Keratinocyte (primary cell): ENCODE data around the gene RBMS3. TPM values are rescaled to one million over a fixed set of nuclear protein-coding genes. Genes with fewer than 3 reads are reported as not detected.

Experiments used
- DNase-seq: peaks from one replicate; pipeline ENCODE4 v3.0.0-alpha.2; 2011; ENCODE audit warnings: low read depth, missing footprints, low spot score
- FAIRE-seq: peaks from 2 replicates; lab custom pipeline; 2011; peaks lifted over from hg19 to GRCh38; lab: Jason Lieb, UNC
- H2AFZ ChIP-seq: 2 replicates; pipeline ENCODE4 v1.6.0; 2012; ENCODE audit warnings: low read length, control low read depth, inconsistent platforms; ENCODE audit not compliant: control insufficient read depth
- H3K27ac ChIP-seq: 2 replicates; pipeline ENCODE4 v1.5.1; 2011; ENCODE audit warnings: low read length; ENCODE audit not compliant: control insufficient read depth, insufficient read depth
- H3K27me3 ChIP-seq: 3 replicates; pipeline ENCODE4 v1.6.0; 2011; ENCODE audit warnings: low read length; ENCODE audit not compliant: control insufficient read depth, insufficient read depth; ENCODE audit errors: extremely low read depth
- H3K36me3 ChIP-seq, 2 experiments: 2 replicates in 1 of 2; 3 replicates in 1 of 2; pipeline ENCODE4 v1.5.1; 2011; ENCODE audit warnings: low read length in 2 of 2, mild to moderate bottlenecking in 1 of 2; ENCODE audit not compliant: control insufficient read depth in 2 of 2, insufficient read depth in 2 of 2; ENCODE audit errors: extremely low read depth in 1 of 2
- H3K4me1 ChIP-seq: 3 replicates; pipeline ENCODE4 v1.5.1; 2011; ENCODE audit warnings: low read length; ENCODE audit not compliant: control insufficient read depth, insufficient read depth; ENCODE audit errors: extremely low read depth
- H3K4me2 ChIP-seq: 3 replicates; pipeline ENCODE4 v1.6.0; 2011; ENCODE audit warnings: low read depth, low read length; ENCODE audit not compliant: control insufficient read depth, insufficient read depth; ENCODE audit errors: extremely low read depth
- H3K4me3 ChIP-seq, 3 experiments: fragments of 200-600 bp in 1 of 3; sonication (generic) in 1 of 3; 2 replicates in 2 of 3; 3 replicates in 1 of 3; pipeline ENCODE4 v1.5.1; 2011 to 2016; ENCODE audit warnings: low read length in 3 of 3, mild to moderate bottlenecking in 3 of 3, control low read depth in 2 of 3, inconsistent platforms in 1 of 3, low read depth in 1 of 3, mixed read lengths in 1 of 3, mixed run types in 1 of 3, moderate library complexity in 1 of 3; ENCODE audit not compliant: control insufficient read depth in 2 of 3, insufficient read depth in 2 of 3; ENCODE audit errors: extremely low read depth in 1 of 3
- H3K79me2 ChIP-seq: 2 replicates; pipeline ENCODE4 v1.6.0; 2012; ENCODE audit warnings: low read length; ENCODE audit not compliant: control insufficient read depth, insufficient read depth
- H3K9ac ChIP-seq: 3 replicates; pipeline ENCODE4 v1.6.0; 2011; ENCODE audit warnings: low read length; ENCODE audit not compliant: control insufficient read depth, insufficient read depth; ENCODE audit errors: extremely low read depth
- H3K9me1 ChIP-seq: 3 replicates; pipeline ENCODE4 v1.6.0; 2011; ENCODE audit warnings: low read length; ENCODE audit not compliant: control insufficient read depth, insufficient read depth; ENCODE audit errors: extremely low read depth
- H3K9me3 ChIP-seq: 2 replicates; pipeline ENCODE4 v1.5.1; 2012; ENCODE audit warnings: low read depth, low read length; ENCODE audit not compliant: control insufficient read depth
- H4K20me1 ChIP-seq: 3 replicates; pipeline ENCODE4 v1.6.0; 2011; ENCODE audit warnings: low read length; ENCODE audit not compliant: control insufficient read depth, insufficient read depth; ENCODE audit errors: extremely low read depth
- EZH2 ChIP-seq: IDR thresholded peaks from one replicate; pipeline ENCODE4 v1.6.1; 2012; ENCODE audit warnings: inconsistent platforms, mild to moderate bottlenecking, low read length, moderate library complexity
- dilution Hi-C: fragments of 300-500 bp; cut with MboI; formaldehyde crosslinking; loops from one replicate; pipeline ENCODE4 v1.7.0; 2020; ENCODE audit warnings: low sequenced_read_pairs; ENCODE audit not compliant: extremely low pct_ligation_motif_present
- polyA plus RNA-seq, 5 experiments: library from polyadenylated mRNA; depleted of rRNA in 3 of 5; stranded (reverse) in 3 of 5; stranded (forward) in 1 of 5; unstranded in 1 of 5; fragments of >200 nt; gene quantifications; 1 replicate in 1 of 5; 2 replicates in 3 of 5; 3 replicates in 1 of 5; pipeline versions ENCODE4 v1.2.1 to v1.2.3, GENCODE V29; 2011 to 2012; ENCODE audit warnings: missing spikeins in 2 of 5, low read depth in 1 of 5, low replicate concordance in 1 of 5
- TF ChIP-seq, protein P1 (sequence below), 3 experiments: IDR thresholded peaks in 1 of 3; conservative IDR thresholded peaks in 1 of 3; optimal IDR thresholded peaks in 1 of 3; 2 replicates in 2 of 3; 3 replicates in 1 of 3; pipeline versions ENCODE3 to v1.5.1; 2011; ENCODE audit warnings: low read length in 3 of 3, mild to moderate bottlenecking in 3 of 3, moderate library complexity in 2 of 3, control low read depth in 1 of 3, inconsistent platforms in 1 of 3; ENCODE audit not compliant: insufficient read depth in 2 of 3; ENCODE audit errors: extremely low read depth in 1 of 3

The RBMS3 gene
- polyA plus RNA-seq, 1 donor (not counting 4 experiments of a cell fraction or from before 2014, with no cell fraction given) = 2.3 TPM

DNA sequence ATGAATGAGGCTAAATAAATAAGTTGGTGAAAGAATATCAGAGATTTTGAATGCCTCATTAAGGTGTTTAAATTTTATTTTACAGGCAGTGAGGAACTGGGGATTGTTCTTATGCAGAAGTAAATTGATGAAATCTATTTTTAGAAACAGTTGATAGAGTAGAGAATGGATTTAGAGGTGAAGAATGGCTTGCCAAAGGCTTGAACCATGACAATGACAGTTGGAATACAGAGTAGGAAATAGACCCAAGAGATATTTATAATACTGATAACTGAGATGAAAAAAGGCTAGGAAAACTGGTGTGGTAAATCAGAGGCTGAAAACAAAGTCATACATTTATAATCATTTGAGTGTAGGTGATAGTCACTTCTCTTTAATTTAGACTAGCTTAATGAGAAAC, 39.0 kb upstream of the RBMS3 start:
- dilution Hi-C loops = no loop called here

DNA sequence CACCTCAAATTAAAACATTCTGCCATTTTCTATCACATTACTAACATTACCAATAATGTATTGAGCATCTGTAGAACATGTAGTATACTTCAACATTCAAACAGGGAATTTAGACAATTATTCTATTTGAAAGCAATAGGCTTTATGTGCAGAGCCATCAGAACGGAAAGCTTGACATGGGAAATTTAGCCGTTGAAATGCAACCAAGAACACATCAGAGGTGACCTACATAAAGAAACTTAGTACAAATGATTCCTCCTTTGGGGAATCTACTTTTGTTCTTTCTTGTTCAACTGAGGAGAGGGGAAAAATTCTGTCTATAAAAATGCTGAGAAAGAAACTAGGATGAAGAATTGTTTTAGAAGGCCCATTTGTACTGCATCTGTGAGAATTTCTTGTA, 38.6 kb upstream of the RBMS3 start:
- no peak for DNase-seq
- dilution Hi-C loops = no loop called here
- H3K36me3 ChIP-seq = no peaks in the 10 kb centered on the region
- H3K27ac ChIP-seq = no peak overlapping the region
- H3K4me1 ChIP-seq = peaks cover 18% of the 10 kb centered on the region
- H2AFZ ChIP-seq = no peak overlapping the region
- no peak overlapping the region for H3K4me3 ChIP-seq
- no peak overlapping the region for H3K9ac ChIP-seq
- no peaks in the 10 kb centered on the region for H4K20me1 ChIP-seq
- H3K79me2 ChIP-seq = no peaks in the 10 kb centered on the region
- TF ChIP-seq EZH2 = no peak
- TF ChIP-seq, protein P1, sequence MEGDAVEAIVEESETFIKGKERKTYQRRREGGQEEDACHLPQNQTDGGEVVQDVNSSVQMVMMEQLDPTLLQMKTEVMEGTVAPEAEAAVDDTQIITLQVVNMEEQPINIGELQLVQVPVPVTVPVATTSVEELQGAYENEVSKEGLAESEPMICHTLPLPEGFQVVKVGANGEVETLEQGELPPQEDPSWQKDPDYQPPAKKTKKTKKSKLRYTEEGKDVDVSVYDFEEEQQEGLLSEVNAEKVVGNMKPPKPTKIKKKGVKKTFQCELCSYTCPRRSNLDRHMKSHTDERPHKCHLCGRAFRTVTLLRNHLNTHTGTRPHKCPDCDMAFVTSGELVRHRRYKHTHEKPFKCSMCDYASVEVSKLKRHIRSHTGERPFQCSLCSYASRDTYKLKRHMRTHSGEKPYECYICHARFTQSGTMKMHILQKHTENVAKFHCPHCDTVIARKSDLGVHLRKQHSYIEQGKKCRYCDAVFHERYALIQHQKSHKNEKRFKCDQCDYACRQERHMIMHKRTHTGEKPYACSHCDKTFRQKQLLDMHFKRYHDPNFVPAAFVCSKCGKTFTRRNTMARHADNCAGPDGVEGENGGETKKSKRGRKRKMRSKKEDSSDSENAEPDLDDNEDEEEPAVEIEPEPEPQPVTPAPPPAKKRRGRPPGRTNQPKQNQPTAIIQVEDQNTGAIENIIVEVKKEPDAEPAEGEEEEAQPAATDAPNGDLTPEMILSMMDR (optimal IDR thresholded peaks at IDR 0.05 in 1 of 3, IDR thresholded peaks at IDR 0.05 in 1 of 3, conservative IDR thresholded peaks at IDR 0.05 in 1 of 3; ENCODE audit: extremely low read depth in 1 of 3, insufficient read depth in 2 of 3, low read length in 3 of 3) = no peak
- H3K9me3 ChIP-seq = no peaks in the 10 kb centered on the region
- no peaks in the 10 kb centered on the region for H3K27me3 ChIP-seq
- FAIRE-seq = no peak
- H3K9me1 ChIP-seq = no peaks in the 10 kb centered on the region
- no peak overlapping the region for H3K4me2 ChIP-seq

More for the DNA sequence above, 39.0 kb upstream of the RBMS3 start:
- no peak overlapping the region for H3K27ac ChIP-seq
- H3K4me3 ChIP-seq = no peak overlapping the region
- no peaks in the 10 kb centered on the region for H3K9me3 ChIP-seq
- DNase-seq (no peak), FAIRE-seq (no peak)
- peaks cover 18% of the 10 kb centered on the region for H3K4me1 ChIP-seq
- no peak overlapping the region for H3K9ac ChIP-seq
- TF ChIP-seq, protein P1 (optimal IDR thresholded peaks at IDR 0.05 in 1 of 3, IDR thresholded peaks at IDR 0.05 in 1 of 3, conservative IDR thresholded peaks at IDR 0.05 in 1 of 3; ENCODE audit: extremely low read depth in 1 of 3, insufficient read depth in 2 of 3, low read length in 3 of 3) = no peak
- no peak for TF ChIP-seq EZH2
- no peaks in the 10 kb centered on the region for H4K20me1 ChIP-seq
- no peaks in the 10 kb centered on the region for H3K9me1 ChIP-seq
- H3K4me2 ChIP-seq = no peak overlapping the region
- H3K27me3 ChIP-seq = no peaks in the 10 kb centered on the region
- no peak overlapping the region for H2AFZ ChIP-seq
- no peaks in the 10 kb centered on the region for H3K36me3 ChIP-seq
- H3K79me2 ChIP-seq = no peaks in the 10 kb centered on the region
